T-helper 17 cell (primary cell): Measurements from ENCODE around the gene LAMP5. TPM values are rescaled to one million over a fixed set of nuclear protein-coding genes. Genes with fewer than 3 reads are reported as not detected.

Experiments used
- ATAC-seq: fragments of 150-1000 bp; cut with Tn5 transposase; 2 replicates; pipeline ENCODE4 v1.10.0; 2021; ENCODE audit warnings: mild to moderate bottlenecking, moderate library complexity
- DNase-seq, 3 donors: peaks; one replicate each; pipeline versions ENCODE4 v3.0.0 to v3.0.0-alpha.2; 2020 to 2021
- H3K9me3 ChIP-seq: one replicate; pipeline ENCODE4 v1.7.0; 2013; ENCODE audit warnings: low read length, mild to moderate bottlenecking; ENCODE audit not compliant: control insufficient read depth, poor library complexity, severe bottlenecking
- H3K27ac Mint-ChIP-seq: one replicate; pipeline ENCODE4 v1.8.0; 2022; ENCODE audit warnings: mild to moderate bottlenecking, moderate library complexity, mixed read lengths
- H3K27me3 Mint-ChIP-seq: one replicate; pipeline ENCODE4 v1.8.0; 2022; ENCODE audit warnings: mixed read lengths
- H3K36me3 Mint-ChIP-seq: one replicate; pipeline ENCODE4 v1.8.0; 2022; ENCODE audit warnings: low read depth, mixed read lengths
- H3K4me1 Mint-ChIP-seq: one replicate; pipeline ENCODE4 v1.8.0; 2022; ENCODE audit warnings: mild to moderate bottlenecking, mixed read lengths
- H3K4me3 Mint-ChIP-seq: one replicate; pipeline ENCODE4 v1.8.0; 2022; ENCODE audit warnings: mild to moderate bottlenecking, moderate library complexity, mixed read lengths
- total RNA-seq, 4 donors: library from RNA in 2 of 4; stranded (reverse) in 2 of 4; gene quantifications; one replicate each; pipeline ENCODE4 v1.2.3 and lab custom pipeline; 2022 to 2026

The LAMP5 gene
- total RNA-seq, 2 donors from 2014 or later = 1.0 TPM; not detected in 1

GRCh38 chr20:9490161-9490560 is 24.2 kb upstream of the LAMP5 start:
- no peaks in the 10 kb centered on the region for H3K9me3 ChIP-seq
- Mint-ChIP-seq H3K4me3 (no peak overlapping the region), H3K4me1 (no peaks in the 10 kb centered on the region), H3K27me3 (no peaks in the 10 kb centered on the region), H3K36me3 (no peaks in the 10 kb centered on the region), H3K27ac (no peak overlapping the region)
- no peak for ATAC-seq
- DNase-seq = no peak

GRCh38 chr20:9490631-9491030 is 23.8 kb upstream of the LAMP5 start:
- no peak for ATAC-seq
- Mint-ChIP-seq H3K4me3 (no peak overlapping the region), H3K4me1 (no peaks in the 10 kb centered on the region), H3K27me3 (no peaks in the 10 kb centered on the region), H3K27ac (no peak overlapping the region), H3K36me3 (no peaks in the 10 kb centered on the region)
- no peak for DNase-seq
- H3K9me3 ChIP-seq = no peaks in the 10 kb centered on the region

GRCh38 chr20:9491324-9491723 is 23.1 kb upstream of the LAMP5 start:
- no peak for ATAC-seq
- Mint-ChIP-seq H3K4me3 (no peak overlapping the region), H3K27ac (no peak overlapping the region)

GRCh38 chr20:9492067-9492466 is 22.3 kb upstream of the LAMP5 start:
- Mint-ChIP-seq H3K4me3 (no peak overlapping the region), H3K27ac (no peak overlapping the region), H3K36me3 (no peaks in the 10 kb centered on the region), H3K27me3 (no peaks in the 10 kb centered on the region), H3K4me1 (no peaks in the 10 kb centered on the region)
- DNase-seq (no peak), ATAC-seq (no peak)
- no peaks in the 10 kb centered on the region for H3K9me3 ChIP-seq

More at GRCh38 chr20:9491324-9491723, 23.1 kb upstream of the LAMP5 start:
- DNase-seq = no peak
- Mint-ChIP-seq H3K4me1 (no peaks in the 10 kb centered on the region), H3K27me3 (no peaks in the 10 kb centered on the region), H3K36me3 (no peaks in the 10 kb centered on the region)
- no peaks in the 10 kb centered on the region for H3K9me3 ChIP-seq

- DNase-seq = no peak
- Mint-ChIP-seq H3K4me1 (no peaks in the 10 kb centered on the region), H3K27me3 (no peaks in the 10 kb centered on the region), H3K36me3 (no peaks in the 10 kb centered on the region), H3K4me3 (no peak overlapping the region), H3K27ac (no peak overlapping the region)
- H3K9me3 ChIP-seq = no peaks in the 10 kb centered on the region
- no peak for ATAC-seq
These were observed 20.6 kb upstream of the LAMP5 start for GRCh38 chr20:9493803-9494202.

GRCh38 chr20:9495701-9496100 is 18.7 kb upstream of the LAMP5 start:
- ATAC-seq (no peak), DNase-seq (no peak)
- H3K4me1 Mint-ChIP-seq = no peaks in the 10 kb centered on the region
- no peaks in the 10 kb centered on the region for H3K9me3 ChIP-seq
- no peaks in the 10 kb centered on the region for H3K36me3 Mint-ChIP-seq
- no peak overlapping the region for H3K4me3 Mint-ChIP-seq
- H3K27ac Mint-ChIP-seq = no peak overlapping the region
- no peaks in the 10 kb centered on the region for H3K27me3 Mint-ChIP-seq

GRCh38 chr20:9496155-9496554 is 18.2 kb upstream of the LAMP5 start:
- no peak overlapping the region for H3K27ac Mint-ChIP-seq
- DNase-seq = no peak
- ATAC-seq = no peak

GRCh38 chr20:9498322-9498721 is 16.1 kb upstream of the LAMP5 start:
- H3K9me3 ChIP-seq = peaks cover 3% of the 10 kb centered on the region
- Mint-ChIP-seq H3K4me1 (no peaks in the 10 kb centered on the region), H3K4me3 (no peak overlapping the region), H3K27me3 (no peaks in the 10 kb centered on the region), H3K36me3 (no peaks in the 10 kb centered on the region), H3K27ac (no peak overlapping the region)
- no peak for ATAC-seq
- DNase-seq = no peak

More at GRCh38 chr20:9496155-9496554, 18.2 kb upstream of the LAMP5 start:
- H3K36me3 Mint-ChIP-seq = no peaks in the 10 kb centered on the region
- H3K4me3 Mint-ChIP-seq = no peak overlapping the region
- H3K4me1 Mint-ChIP-seq = no peaks in the 10 kb centered on the region
- H3K9me3 ChIP-seq = no peaks in the 10 kb centered on the region
- H3K27me3 Mint-ChIP-seq = no peaks in the 10 kb centered on the region

GRCh38 chr20:9499126-9499899 is 15.1 kb upstream of the LAMP5 start:
- no peak overlapping the region for H3K27ac Mint-ChIP-seq
- DNase-seq = no peak
- no peak overlapping the region for H3K4me3 Mint-ChIP-seq
- no peaks in the 10 kb centered on the region for H3K4me1 Mint-ChIP-seq
- ATAC-seq = no peak
- no peaks in the 10 kb centered on the region for H3K36me3 Mint-ChIP-seq
- H3K27me3 Mint-ChIP-seq = no peaks in the 10 kb centered on the region
- H3K9me3 ChIP-seq = peaks cover 3% of the 10 kb centered on the region

- no peak overlapping the region for H3K4me3 Mint-ChIP-seq
- H3K27ac Mint-ChIP-seq = no peak overlapping the region
- no peaks in the 10 kb centered on the region for H3K36me3 Mint-ChIP-seq
- peaks cover 3% of the 10 kb centered on the region for H3K9me3 ChIP-seq
- H3K4me1 Mint-ChIP-seq = no peaks in the 10 kb centered on the region
- no peaks in the 10 kb centered on the region for H3K27me3 Mint-ChIP-seq
- DNase-seq (no peak), ATAC-seq (no peak)
These were observed 14.3 kb upstream of the LAMP5 start for GRCh38 chr20:9500121-9500520.

- no peak overlapping the region for H3K4me3 Mint-ChIP-seq
- DNase-seq (no peak), ATAC-seq (no peak)
- H3K36me3 Mint-ChIP-seq = no peaks in the 10 kb centered on the region
- H3K4me1 Mint-ChIP-seq = no peaks in the 10 kb centered on the region
- H3K27ac Mint-ChIP-seq = no peak overlapping the region
- peaks cover 3% of the 10 kb centered on the region for H3K9me3 ChIP-seq
- peaks cover 9% of the 10 kb centered on the region for H3K27me3 Mint-ChIP-seq
These were observed 12.9 kb upstream of the LAMP5 start for GRCh38 chr20:9501473-9501872.

GRCh38 chr20:9503526-9504245 is 10.7 kb upstream of the LAMP5 start:
- Mint-ChIP-seq H3K36me3 (peaks cover 2% of the 10 kb centered on the region), H3K27me3 (peaks cover 25% of the 10 kb centered on the region), H3K4me3 (no peak overlapping the region), H3K4me1 (no peaks in the 10 kb centered on the region), H3K27ac (no peak overlapping the region)
- ATAC-seq (no peak), DNase-seq (no peak)
- peaks cover 3% of the 10 kb centered on the region for H3K9me3 ChIP-seq

- H3K27me3 Mint-ChIP-seq = peaks cover 39% of the 10 kb centered on the region
- H3K9me3 ChIP-seq = peaks cover 3% of the 10 kb centered on the region
- H3K27ac Mint-ChIP-seq = no peak overlapping the region
- peaks cover 8% of the 10 kb centered on the region for H3K36me3 Mint-ChIP-seq
- DNase-seq = no peak
- ATAC-seq = no peak
- no peak overlapping the region for H3K4me3 Mint-ChIP-seq
- no peaks in the 10 kb centered on the region for H3K4me1 Mint-ChIP-seq
These were observed 8.0 kb upstream of the LAMP5 start for GRCh38 chr20:9506280-9506821.
